SKM-1 treated with dmso at 0.1 percent for 144 hours (cell line): ENCODE data around the gene ITGAE.
"Not testable (repeated sequence)": the region's sequence is repeated elsewhere in the genome, so short reads cannot be mapped to it uniquely, and the experiment has no call there.

ENCODE experiments used
- DNase-seq: peaks from one replicate; lab custom pipeline; 2025; ENCODE audit not compliant: unreplicated experiment; lab: John Stamatoyannopoulos, UW

Gene ITGAE

GRCh38 chr17:3800362-3801271 lies at the start of gene ITGAE:
ITGAE (minus strand) TSS chr17:3801188; CDS start chr17:3801144, 44 bp downstream.
- no peak for DNase-seq

- DNase-seq, result no peak
These were observed 47.3 kb upstream of the ITGAE start for GRCh38 chr17:3848229-3848835.

- no peak for DNase-seq
These were observed 46.2 kb upstream of the ITGAE start for GRCh38 chr17:3847165-3847670.

- no peak for DNase-seq
These were observed 45.6 kb upstream of the ITGAE start for GRCh38 chr17:3846437-3847164.

- peak; percentile 65 for DNase-seq
These were observed 44.8 kb upstream of the ITGAE start, which contains the start of gene NCBP3 for GRCh38 chr17:3845621-3846436. NCBP3 (minus strand) TSS chr17:3846246; CDS start chr17:3846223, 23 bp downstream.

- no peak for DNase-seq
These were observed 44.3 kb upstream of the ITGAE start for GRCh38 chr17:3845291-3845620.

GRCh38 chr17:3844556-3844955 lies 43.6 kb upstream of the ITGAE start:
- not testable (repeated sequence) for DNase-seq

- peak; percentile 27 for DNase-seq
These were observed 43.0 kb upstream of the ITGAE start for GRCh38 chr17:3843935-3844516.

GRCh38 chr17:3838206-3838605 lies 37.2 kb upstream of the ITGAE start:
- no peak for DNase-seq

GRCh38 chr17:3836551-3836950 lies 35.6 kb upstream of the ITGAE start:
- DNase-seq, result no peak

- DNase-seq, result peak; percentile 52
These were observed 34.6 kb upstream of the ITGAE start for GRCh38 chr17:3835410-3836229.

GRCh38 chr17:3834811-3835210 lies 33.8 kb upstream of the ITGAE start:
- DNase-seq, result peak; percentile 8

- no peak for DNase-seq
These were observed 27.9 kb upstream of the ITGAE start for GRCh38 chr17:3828852-3829232.

- DNase-seq, result no peak
These were observed 27.3 kb upstream of the ITGAE start for GRCh38 chr17:3828151-3828851.

GRCh38 chr17:3827124-3827773 lies 26.3 kb upstream of the ITGAE start:
- no peak for DNase-seq

GRCh38 chr17:3826191-3826590 lies 25.2 kb upstream of the ITGAE start:
- DNase-seq, result no peak

GRCh38 chr17:3821101-3821500 lies 20.1 kb upstream of the ITGAE start:
- no peak for DNase-seq

- DNase-seq, result no peak
These were observed 17.8 kb upstream of the ITGAE start for GRCh38 chr17:3818786-3819185.
